DOHH2 (cell line): Measurements from ENCODE around the gene KAT6B.

Experiments used
- EZH2phosphoT487 ChIP-seq: fragments of 200-600 bp; sonication (generic); IDR thresholded peaks from 2 replicates; pipeline ENCODE4 v1.6.1; 2017; ENCODE audit warnings: borderline replicate concordance, mild to moderate bottlenecking, antibody characterized with exemption, low read length, moderate library complexity, mixed read lengths
- TF ChIP-seq, protein P1 (sequence below): fragments of 200-600 bp; sonication (generic); IDR thresholded peaks from one replicate; pipeline ENCODE4 v1.5.1; 2014; ENCODE audit warnings: antibody characterized with exemption, mild to moderate bottlenecking, low read depth, low read length; ENCODE audit not compliant: poor library complexity, severe bottlenecking

GRCh38 chr10:74949843-74950765, 123.7 kb downstream of the KAT6B start:
- TF ChIP-seq, protein P1, sequence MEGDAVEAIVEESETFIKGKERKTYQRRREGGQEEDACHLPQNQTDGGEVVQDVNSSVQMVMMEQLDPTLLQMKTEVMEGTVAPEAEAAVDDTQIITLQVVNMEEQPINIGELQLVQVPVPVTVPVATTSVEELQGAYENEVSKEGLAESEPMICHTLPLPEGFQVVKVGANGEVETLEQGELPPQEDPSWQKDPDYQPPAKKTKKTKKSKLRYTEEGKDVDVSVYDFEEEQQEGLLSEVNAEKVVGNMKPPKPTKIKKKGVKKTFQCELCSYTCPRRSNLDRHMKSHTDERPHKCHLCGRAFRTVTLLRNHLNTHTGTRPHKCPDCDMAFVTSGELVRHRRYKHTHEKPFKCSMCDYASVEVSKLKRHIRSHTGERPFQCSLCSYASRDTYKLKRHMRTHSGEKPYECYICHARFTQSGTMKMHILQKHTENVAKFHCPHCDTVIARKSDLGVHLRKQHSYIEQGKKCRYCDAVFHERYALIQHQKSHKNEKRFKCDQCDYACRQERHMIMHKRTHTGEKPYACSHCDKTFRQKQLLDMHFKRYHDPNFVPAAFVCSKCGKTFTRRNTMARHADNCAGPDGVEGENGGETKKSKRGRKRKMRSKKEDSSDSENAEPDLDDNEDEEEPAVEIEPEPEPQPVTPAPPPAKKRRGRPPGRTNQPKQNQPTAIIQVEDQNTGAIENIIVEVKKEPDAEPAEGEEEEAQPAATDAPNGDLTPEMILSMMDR, result no peak
- no peak for TF ChIP-seq EZH2phosphoT487
